Eye (tissue), 1 donor: Measurements from ENCODE around the gene SLC37A2.

Source experiments
- DNase-seq: peaks from one replicate; pipeline ENCODE4 v3.0.0-alpha.2; 2015

SLC37A2 gene

GRCh38 chr11:125071846-125072217 lies 8.7 kb downstream of the SLC37A2 start:
- no peak for DNase-seq

GRCh38 chr11:125072218-125072960 lies 9.3 kb downstream of the SLC37A2 start:
- no peak for DNase-seq

- no peak for DNase-seq
Measured at GRCh38 chr11:125072961-125073590, 10.0 kb downstream of the SLC37A2 start.

DNA sequence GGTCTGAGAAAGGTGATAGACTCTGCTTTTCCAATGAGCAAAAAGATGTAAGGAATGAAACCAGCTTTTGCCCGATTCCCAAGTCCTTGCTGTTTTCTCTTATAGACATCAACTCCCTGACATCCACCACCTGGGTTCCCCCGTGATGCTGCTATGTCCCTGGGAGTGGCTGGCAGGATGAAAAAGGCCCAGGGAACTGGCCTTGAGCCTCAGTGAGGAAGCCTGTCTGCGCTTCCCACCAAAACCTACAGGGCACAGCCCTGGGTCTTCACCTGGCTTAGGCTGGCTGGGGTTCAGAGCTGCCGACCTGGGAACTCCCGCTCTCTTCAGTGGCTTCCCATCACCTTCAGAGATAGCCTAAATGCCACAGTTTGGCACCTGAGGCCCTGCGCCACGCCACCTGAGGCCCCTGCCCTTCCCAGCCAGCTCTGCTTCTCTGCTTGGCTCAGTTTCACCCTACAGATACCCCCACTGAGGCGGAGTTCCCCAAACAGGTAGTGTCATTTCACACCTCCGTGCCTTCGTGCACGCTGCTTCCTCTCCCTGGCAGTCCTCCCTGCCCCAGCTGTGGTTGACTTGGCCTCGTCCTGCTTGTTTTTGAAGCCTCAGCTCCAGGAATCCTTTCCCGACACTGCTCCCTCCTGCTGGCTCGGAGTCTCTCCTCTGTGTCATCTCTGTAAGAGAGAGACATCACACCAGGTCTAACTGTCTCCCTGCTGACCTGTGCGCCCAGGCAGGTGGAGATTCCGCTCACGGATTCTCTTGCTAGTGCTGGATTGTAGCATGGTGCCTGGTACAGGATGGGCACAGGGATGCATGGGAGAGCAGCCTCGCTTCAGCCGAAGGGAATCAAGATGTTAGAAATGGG lies 10.7 kb downstream of the SLC37A2 start:
- DNase-seq = no peak

DNA sequence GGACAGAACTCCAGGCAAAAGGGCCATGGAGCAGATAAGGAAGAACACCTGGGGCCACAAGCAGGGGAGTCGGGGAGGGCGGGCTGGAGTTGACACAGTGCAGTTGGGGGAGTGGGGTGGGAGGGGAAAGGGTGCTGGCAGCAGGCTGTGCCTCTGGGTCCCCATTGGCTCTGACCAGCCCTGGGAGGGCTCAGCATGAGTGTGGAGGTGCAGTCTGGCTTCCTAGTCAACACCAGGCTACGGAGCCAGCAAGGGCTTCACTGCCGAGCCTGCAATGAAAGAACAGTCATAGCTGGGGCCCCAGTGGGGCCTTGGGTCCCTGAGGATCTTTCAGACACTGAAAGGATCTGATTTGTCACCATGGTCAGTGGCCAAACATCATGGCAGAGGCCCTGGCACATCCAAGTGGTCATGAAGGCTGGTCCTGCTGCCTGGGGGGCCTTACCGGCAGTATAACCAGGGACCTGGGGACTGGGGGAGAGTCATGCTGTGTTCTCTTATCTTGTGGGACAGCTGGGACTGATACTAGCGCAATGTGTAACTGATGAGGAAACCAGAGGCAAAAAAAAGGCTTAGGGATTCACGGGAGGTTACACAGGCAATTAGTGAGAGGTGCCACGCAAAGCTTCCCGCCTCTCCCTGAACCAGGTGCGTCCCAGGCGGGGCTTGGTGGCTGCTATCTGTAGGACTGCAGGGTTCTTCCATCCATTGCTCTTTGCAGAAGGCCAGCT lies 11.6 kb downstream of the SLC37A2 start:
- DNase-seq = no peak

DNA sequence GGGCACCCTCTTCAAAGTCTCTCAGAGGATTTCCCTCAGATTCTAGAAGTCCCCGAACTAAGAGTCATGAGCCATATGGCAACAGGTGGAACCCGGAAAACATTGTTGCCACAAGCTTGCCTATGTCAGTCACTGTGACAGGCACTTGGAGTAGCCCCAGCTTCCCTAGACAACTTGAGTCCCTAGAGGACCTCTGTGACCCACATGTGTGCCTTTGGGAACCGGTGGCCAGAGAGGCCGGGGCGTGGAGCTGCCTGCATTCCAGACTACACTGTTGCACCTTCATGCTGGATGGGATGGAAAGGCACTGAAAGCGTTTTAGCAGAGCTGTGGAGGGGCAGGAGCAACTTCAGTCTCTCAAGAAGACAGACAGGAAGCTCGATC lies 12.1 kb downstream of the SLC37A2 start:
- no peak for DNase-seq

DNA sequence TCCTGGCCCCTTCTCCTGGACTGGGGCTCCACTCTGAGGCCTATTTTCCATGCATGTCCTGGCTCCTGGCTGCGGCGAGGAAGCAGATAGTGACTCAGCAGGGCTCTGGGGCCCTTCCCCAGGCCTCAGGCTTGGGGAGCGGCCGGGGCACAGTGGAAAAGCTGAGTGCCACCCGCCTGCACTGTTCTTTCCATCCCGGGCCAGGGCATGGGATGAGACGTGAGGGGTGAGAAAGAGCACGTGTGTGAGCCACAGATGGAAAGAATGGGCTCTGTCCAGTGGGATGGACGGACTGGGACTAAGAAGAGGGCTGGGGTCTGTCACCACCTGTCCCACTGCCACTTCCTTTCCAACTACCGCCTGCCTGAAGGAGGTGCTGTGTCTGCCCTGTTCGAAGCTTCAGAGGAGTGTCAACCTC lies 12.8 kb downstream of the SLC37A2 start:
- DNase-seq = no peak

- DNase-seq = no peak
Measured at GRCh38 chr11:125076378-125076945, 13.4 kb downstream of the SLC37A2 start.

DNA sequence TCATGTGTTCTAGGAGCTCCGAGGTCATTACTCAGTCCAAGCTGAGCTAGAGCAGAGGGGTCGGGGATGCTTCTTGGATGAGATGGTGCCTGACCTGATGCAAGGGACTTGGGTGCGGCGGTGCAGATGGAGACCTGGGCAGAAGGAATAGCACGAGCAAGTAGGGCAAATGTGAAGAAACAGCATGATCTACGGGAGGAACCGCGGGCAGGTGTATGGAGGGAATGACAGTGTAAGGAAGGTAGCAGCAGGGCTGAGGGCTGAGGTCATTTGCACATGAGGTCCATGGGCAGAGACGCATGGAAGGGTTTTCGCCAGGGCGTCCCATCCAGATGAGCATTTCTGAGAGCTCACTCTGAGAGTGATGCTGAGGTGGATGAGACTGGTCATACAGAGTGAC lies 14.9 kb downstream of the SLC37A2 start:
- DNase-seq = no peak

DNA sequence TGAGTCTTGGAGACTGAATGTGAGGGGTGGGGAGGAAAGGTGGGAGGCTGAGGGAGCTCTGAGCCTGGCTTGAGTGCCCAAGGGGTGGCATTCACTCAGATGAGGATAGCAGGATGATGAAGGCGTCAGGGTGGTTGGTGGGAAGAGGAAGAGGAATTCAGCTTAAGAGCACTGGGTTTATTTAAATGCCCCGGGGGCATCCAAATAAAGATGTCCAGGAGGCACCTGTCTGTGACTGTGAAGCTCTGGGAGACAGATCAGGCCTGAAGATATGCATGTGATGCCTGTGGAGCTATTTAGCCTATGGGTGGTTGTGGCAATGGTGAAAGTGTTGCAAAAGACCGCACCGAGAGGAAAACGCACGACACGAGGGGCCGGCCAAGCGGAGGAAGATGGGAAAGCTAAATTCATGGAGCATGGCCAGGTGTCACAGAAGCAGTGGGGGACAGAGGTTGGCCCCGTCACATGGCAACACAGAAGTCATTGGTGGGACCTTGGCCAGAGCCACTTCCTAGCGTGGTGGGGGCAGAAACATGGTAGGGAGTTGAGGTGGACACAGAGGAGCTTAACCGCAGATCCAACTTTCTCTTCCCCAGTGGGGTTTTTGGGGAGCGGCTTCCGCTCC lies 15.5 kb downstream of the SLC37A2 start:
- DNase-seq = no peak

DNA sequence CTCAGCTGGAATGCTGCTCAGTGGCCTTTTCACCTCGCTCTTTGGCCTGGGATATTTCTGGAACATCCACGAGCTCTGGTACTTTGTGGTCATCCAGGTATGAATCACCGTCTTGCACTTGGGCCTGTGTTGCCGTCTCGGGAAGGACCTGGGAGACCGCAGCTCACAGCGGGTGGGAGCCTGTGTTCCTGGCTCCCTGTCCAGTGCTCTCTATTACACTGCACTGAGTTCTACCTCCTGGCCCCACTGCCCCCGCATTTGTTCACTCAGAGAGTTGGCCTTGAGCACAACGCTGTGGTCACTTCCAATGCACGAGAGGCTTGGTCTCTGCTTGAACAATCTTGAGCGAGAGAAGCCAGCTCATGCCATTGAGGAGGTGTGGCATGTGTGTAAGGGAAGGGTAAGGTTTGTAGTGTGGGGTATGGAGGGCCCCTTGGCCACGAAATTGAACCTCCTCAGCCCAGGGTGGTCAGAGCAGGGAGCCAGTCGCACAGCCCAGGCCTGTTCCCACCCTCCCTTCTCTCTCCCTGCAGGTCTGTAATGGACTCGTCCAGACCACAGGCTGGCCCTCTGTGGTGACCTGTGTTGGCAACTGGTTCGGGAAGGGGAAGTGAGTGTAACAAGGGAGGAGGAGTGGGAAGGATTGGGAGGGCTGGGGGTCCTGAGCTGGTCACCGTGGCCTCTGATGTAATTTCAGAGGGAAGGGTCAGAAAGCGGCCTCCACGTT lies 16.2 kb downstream of the SLC37A2 start:
- no peak for DNase-seq

DNA sequence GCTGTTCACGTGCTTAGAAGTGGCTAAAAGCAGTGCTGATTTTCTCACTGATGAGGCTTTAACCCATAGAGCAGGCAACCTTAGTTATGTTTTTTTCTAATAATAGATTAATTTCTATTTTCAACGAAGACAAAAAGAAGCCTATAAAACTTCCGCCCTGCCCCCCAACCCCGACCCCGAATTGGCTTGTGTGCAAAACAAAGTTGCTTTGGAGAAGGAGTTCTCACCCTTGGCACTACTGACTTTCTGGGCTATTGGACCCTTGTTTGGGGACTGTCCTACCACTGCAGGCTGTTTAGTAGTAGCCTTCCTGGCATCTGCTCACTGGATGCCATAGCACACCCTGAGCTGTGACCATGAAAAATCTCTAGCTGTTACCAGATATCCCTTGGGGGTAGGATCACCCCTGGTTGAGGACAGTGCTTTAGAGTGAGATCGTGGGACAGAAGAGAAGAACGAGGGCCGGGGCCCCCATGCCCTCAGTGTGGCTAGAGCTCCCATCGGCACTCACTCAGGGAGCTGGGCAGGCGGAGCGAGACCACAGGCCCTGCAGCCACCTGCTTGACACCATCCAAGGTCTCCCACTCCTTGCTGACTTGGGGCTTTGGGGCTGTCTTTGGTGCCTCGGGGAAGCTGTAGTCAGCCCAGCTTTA lies 16.9 kb downstream of the SLC37A2 start:
- DNase-seq = no peak

GRCh38 chr11:125080531-125080911 lies 17.4 kb downstream of the SLC37A2 start:
- DNase-seq = no peak

- no peak for DNase-seq
Measured at GRCh38 chr11:125081098-125081798, 18.1 kb downstream of the SLC37A2 start.

- no peak for DNase-seq
Measured at GRCh38 chr11:125082040-125082439, 18.9 kb downstream of the SLC37A2 start.

- no peak for DNase-seq
Measured at GRCh38 chr11:125082611-125083311, 19.7 kb downstream of the SLC37A2 start.

- DNase-seq = no peak
Measured at GRCh38 chr11:125083312-125084056, 20.4 kb downstream of the SLC37A2 start.

GRCh38 chr11:125084057-125084416 lies 20.9 kb downstream of the SLC37A2 start:
- no peak for DNase-seq

DNA sequence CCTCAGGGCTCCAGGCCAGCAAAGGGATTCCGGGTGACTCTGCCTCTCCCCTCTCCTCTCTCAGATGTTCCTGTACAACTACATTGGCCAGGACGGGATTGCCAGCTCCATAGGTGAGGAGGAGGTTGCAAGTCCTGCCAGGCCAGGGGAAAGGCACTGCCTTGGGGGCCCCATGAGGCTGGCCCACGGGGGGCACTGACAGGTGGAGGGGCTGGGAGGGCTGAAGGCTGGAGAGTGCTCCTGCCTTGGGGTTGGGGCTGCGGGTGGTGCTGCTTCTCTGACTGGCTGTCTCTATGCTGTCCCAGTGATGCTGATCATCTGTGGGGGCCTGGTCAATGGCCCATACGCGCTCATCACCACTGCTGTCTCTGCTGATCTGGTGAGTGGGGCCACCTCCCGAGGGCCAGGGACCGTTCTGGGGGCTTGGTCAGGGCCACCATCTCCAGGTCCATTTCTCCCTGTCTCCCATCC lies 21.7 kb downstream of the SLC37A2 start:
- DNase-seq = no peak
